NB4 (cell line): Measurements from ENCODE around the gene NNAT.

ENCODE experiments used
- POLR2A ChIP-seq: IDR thresholded peaks from 2 replicates; pipeline ENCODE4 v1.6.1; 2011; ENCODE audit warnings: mild to moderate bottlenecking; ENCODE audit not compliant: insufficient read length; ENCODE audit errors: extremely low read depth
- TF ChIP-seq, protein P1 (sequence below): IDR thresholded peaks from one replicate; pipeline ENCODE4 v1.5.1; 2012; ENCODE audit warnings: low read depth, low read length

DNA sequence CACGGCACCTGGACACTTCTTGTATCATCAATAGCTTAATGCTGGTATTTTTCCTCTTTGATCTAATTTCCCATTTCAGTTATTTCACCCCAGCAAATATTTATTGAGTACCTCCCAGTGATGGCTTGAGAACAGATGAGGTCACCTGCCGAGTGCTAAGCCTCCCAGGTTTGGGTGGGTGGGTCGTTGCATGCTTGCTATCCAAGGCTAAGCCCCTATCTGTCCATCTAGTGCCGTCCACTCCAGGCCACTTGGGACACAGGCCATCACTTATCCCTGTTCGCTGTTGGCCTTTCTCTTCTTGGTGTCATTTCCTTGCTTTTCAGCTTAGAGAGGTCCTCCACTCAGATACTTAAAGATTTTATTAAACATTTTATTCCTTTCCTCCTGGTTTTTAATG is 10.8 kb upstream of the NNAT start:
- TF ChIP-seq, protein P1, sequence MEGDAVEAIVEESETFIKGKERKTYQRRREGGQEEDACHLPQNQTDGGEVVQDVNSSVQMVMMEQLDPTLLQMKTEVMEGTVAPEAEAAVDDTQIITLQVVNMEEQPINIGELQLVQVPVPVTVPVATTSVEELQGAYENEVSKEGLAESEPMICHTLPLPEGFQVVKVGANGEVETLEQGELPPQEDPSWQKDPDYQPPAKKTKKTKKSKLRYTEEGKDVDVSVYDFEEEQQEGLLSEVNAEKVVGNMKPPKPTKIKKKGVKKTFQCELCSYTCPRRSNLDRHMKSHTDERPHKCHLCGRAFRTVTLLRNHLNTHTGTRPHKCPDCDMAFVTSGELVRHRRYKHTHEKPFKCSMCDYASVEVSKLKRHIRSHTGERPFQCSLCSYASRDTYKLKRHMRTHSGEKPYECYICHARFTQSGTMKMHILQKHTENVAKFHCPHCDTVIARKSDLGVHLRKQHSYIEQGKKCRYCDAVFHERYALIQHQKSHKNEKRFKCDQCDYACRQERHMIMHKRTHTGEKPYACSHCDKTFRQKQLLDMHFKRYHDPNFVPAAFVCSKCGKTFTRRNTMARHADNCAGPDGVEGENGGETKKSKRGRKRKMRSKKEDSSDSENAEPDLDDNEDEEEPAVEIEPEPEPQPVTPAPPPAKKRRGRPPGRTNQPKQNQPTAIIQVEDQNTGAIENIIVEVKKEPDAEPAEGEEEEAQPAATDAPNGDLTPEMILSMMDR = no peak
- no peak for TF ChIP-seq POLR2A
